T-helper 17 cell (primary cell): Measurements from ENCODE around the gene RNF167. TPM values are rescaled to one million over a fixed set of nuclear protein-coding genes. Genes with fewer than 3 reads are reported as not detected.

Experiments
- ATAC-seq: fragments of 150-1000 bp; cut with Tn5 transposase; 2 replicates; pipeline ENCODE4 v1.10.0; 2021; ENCODE audit warnings: mild to moderate bottlenecking, moderate library complexity
- DNase-seq, 3 donors: peaks; one replicate each; pipeline versions ENCODE4 v3.0.0 to v3.0.0-alpha.2; 2020 to 2021
- H3K9me3 ChIP-seq: one replicate; pipeline ENCODE4 v1.7.0; 2013; ENCODE audit warnings: low read length, mild to moderate bottlenecking; ENCODE audit not compliant: control insufficient read depth, poor library complexity, severe bottlenecking
- H3K27ac Mint-ChIP-seq: one replicate; pipeline ENCODE4 v1.8.0; 2022; ENCODE audit warnings: mild to moderate bottlenecking, moderate library complexity, mixed read lengths
- H3K27me3 Mint-ChIP-seq: one replicate; pipeline ENCODE4 v1.8.0; 2022; ENCODE audit warnings: mixed read lengths
- H3K36me3 Mint-ChIP-seq: one replicate; pipeline ENCODE4 v1.8.0; 2022; ENCODE audit warnings: low read depth, mixed read lengths
- H3K4me1 Mint-ChIP-seq: one replicate; pipeline ENCODE4 v1.8.0; 2022; ENCODE audit warnings: mild to moderate bottlenecking, mixed read lengths
- H3K4me3 Mint-ChIP-seq: one replicate; pipeline ENCODE4 v1.8.0; 2022; ENCODE audit warnings: mild to moderate bottlenecking, moderate library complexity, mixed read lengths
- total RNA-seq, 4 donors: library from RNA in 2 of 4; stranded (reverse) in 2 of 4; gene quantifications; one replicate each; pipeline ENCODE4 v1.2.3 and lab custom pipeline; 2022 to 2026

The RNF167 gene
- total RNA-seq, 2 donors from 2014 or later = 95.5 to 99.0 TPM

- H3K27ac Mint-ChIP-seq = no peak overlapping the region
- no peaks in the 10 kb centered on the region for H3K27me3 Mint-ChIP-seq
- H3K36me3 Mint-ChIP-seq = peaks cover 2% of the 10 kb centered on the region
- no peak for ATAC-seq
- no peak overlapping the region for H3K4me3 Mint-ChIP-seq
- no peak for DNase-seq
- H3K4me1 Mint-ChIP-seq = peaks cover 8% of the 10 kb centered on the region
- H3K9me3 ChIP-seq = no peaks in the 10 kb centered on the region
Observed at GRCh38 chr17:4959261-4959965, 19.3 kb downstream of the RNF167 start.

- DNase-seq (no peak), ATAC-seq (no peak)
- H3K9me3 ChIP-seq = no peaks in the 10 kb centered on the region
- peaks cover 8% of the 10 kb centered on the region for H3K4me1 Mint-ChIP-seq
- no peak overlapping the region for H3K4me3 Mint-ChIP-seq
- no peaks in the 10 kb centered on the region for H3K27me3 Mint-ChIP-seq
- peak overlapping the region; percentile 78 for H3K27ac Mint-ChIP-seq
- peaks cover 2% of the 10 kb centered on the region for H3K36me3 Mint-ChIP-seq
Observed at GRCh38 chr17:4960279-4960922, 20.3 kb downstream of the RNF167 start.

GRCh38 chr17:4965311-4965986 is 25.4 kb downstream of the RNF167 start:
- H3K27ac Mint-ChIP-seq = peak overlapping the region; percentile 14
- H3K9me3 ChIP-seq = no peaks in the 10 kb centered on the region
- no peak for DNase-seq
- no peak overlapping the region for H3K4me3 Mint-ChIP-seq
- peaks cover 2% of the 10 kb centered on the region for H3K36me3 Mint-ChIP-seq
- H3K27me3 Mint-ChIP-seq = no peaks in the 10 kb centered on the region
- ATAC-seq = no peak
- H3K4me1 Mint-ChIP-seq = peaks cover 9% of the 10 kb centered on the region

GRCh38 chr17:4966844-4967538 is 26.9 kb downstream of the RNF167 start:
- peak; percentile 77 to 89 (median 78) for DNase-seq
- no peak overlapping the region for H3K27ac Mint-ChIP-seq
- ATAC-seq = peak; percentile 87
- H3K36me3 Mint-ChIP-seq = peaks cover 3% of the 10 kb centered on the region
- H3K9me3 ChIP-seq = no peaks in the 10 kb centered on the region
- H3K4me3 Mint-ChIP-seq = no peak overlapping the region
- peaks cover 17% of the 10 kb centered on the region for H3K4me1 Mint-ChIP-seq
- H3K27me3 Mint-ChIP-seq = no peaks in the 10 kb centered on the region

DNA sequence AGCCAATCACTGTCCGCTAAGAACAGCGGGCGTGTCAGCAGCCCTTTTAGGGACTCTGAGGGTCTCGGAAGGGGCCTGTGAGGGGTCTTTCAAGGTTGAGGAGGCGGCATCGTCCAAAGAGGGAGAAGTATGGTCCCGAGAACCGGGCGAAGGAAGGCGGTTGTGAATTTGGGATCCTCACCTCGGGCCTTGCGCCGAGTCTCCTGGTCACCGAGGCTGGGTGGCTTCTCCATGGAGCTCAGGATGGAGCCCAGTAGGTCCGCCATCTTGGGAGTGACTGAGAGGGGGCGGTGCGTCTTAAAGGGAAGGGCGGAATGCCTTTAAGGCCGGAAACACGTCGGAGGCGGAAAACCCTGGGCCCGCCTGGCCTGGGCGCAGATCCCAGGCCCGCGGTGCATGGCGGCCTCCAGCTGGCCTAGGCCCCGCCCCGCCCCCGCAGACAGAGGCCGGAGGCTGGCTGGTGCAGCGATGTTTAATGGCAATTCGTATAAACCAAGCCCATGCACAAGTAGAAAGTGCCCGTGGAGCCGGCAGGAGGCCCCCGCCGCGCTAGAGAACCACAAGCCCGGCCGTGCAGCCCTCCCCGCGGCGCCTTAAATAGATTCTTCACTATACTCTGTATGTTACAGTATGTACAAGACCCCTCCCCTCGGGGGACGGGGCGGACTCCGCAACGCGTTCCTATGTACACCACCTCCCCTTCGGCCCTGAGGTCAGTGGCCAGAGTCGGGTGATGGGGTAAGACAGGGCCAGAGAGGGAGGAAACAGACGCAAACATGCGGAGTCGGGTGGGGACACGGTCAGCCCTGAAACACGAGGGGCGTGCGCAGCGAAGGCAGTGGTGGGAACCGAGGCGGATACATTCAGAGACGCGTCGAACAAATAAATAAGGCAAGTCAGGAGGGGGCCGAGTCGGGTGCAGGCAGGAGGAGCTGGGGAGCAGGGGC is 27.7 kb downstream of the RNF167 start, which contains the start of gene SPAG7:
SPAG7 (minus strand) TSS at position 279 of the 947 bp plus-strand sequence; CDS start at position 266, 13 bp downstream.
- Mint-ChIP-seq H3K4me1 (peaks cover 17% of the 10 kb centered on the region), H3K36me3 (peaks cover 3% of the 10 kb centered on the region), H3K27ac (no peak within 1 kb of the TSS), H3K4me3 (no peak within 1 kb of the TSS), H3K27me3 (no peaks in the 10 kb centered on the region)
- DNase-seq (peak; percentile 86 to 89 (median 89)), ATAC-seq (peak; percentile 74)
- no peaks in the 10 kb centered on the region for H3K9me3 ChIP-seq

DNA sequence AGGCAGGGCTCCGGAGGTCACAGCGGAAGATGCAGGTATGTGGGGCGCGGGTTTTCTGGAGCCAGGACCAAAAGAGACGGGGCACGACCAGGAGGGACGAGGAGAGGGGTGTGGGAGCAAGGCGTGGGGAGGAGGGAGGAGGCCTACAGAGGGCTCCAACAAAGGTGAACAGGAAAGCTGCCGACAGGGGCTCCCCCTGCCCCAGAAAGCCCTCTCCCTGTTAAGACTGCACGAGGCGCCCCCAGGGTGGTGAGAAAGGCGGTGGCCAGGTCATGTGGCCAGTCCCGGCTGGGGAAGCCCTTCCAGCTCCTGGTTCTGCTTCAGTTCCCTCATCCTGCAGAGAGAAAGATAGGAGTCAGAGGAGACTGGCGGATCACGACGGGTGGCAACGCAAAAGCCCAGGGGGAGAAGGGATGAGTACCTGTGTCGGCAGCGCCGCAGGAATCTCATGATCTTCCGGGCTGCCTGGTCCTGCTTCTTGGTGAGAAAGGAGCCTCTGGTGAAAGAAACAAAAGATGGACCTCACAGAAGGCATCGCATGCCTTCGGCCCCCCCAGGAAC is 28.5 kb downstream of the RNF167 start:
- H3K36me3 Mint-ChIP-seq = peaks cover 5% of the 10 kb centered on the region
- no peaks in the 10 kb centered on the region for H3K27me3 Mint-ChIP-seq
- ATAC-seq = no peak
- no peak overlapping the region for H3K4me3 Mint-ChIP-seq
- H3K4me1 Mint-ChIP-seq = peaks cover 17% of the 10 kb centered on the region
- DNase-seq = no peak
- H3K9me3 ChIP-seq = no peaks in the 10 kb centered on the region
- no peak overlapping the region for H3K27ac Mint-ChIP-seq

GRCh38 chr17:4969047-4969550 is 29.0 kb downstream of the RNF167 start:
- Mint-ChIP-seq H3K36me3 (peaks cover 5% of the 10 kb centered on the region), H3K27me3 (no peaks in the 10 kb centered on the region), H3K4me3 (no peak overlapping the region), H3K4me1 (peaks cover 18% of the 10 kb centered on the region), H3K27ac (no peak overlapping the region)
- ATAC-seq (no peak), DNase-seq (no peak)
- H3K9me3 ChIP-seq = no peaks in the 10 kb centered on the region

DNA sequence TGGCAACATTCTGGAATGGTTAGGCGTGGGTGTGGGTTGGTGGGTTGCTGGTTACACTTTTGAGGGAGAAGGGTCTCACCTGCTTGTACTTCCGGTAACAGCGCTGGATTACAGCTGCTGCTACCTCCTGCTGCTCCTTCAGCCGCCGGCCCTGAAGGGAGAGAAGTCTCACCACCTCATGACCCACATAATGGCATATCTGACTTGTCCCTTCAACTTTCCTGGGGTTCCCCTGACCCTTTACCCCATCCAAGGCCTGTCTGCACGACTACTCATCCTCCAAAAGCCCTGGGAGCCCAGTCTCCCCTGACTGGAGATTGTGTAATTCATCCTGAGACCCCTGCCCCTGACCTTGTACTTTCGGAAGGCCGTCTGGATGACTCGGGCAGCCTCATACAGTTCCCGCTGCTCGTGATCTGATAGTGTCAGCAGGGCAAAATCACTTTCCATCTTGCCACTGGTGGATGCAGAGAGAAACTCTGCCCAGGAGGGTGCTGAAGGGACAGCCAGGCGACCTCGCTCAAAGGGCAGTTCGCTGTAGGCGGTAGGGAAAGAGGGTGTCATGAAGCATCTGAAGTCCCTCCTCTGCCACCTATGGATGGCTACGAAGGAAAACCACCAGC is 29.6 kb downstream of the RNF167 start:
- no peak for ATAC-seq
- Mint-ChIP-seq H3K27me3 (no peaks in the 10 kb centered on the region), H3K4me3 (no peak overlapping the region), H3K27ac (no peak overlapping the region), H3K4me1 (peaks cover 17% of the 10 kb centered on the region), H3K36me3 (peaks cover 5% of the 10 kb centered on the region)
- no peak for DNase-seq
- no peaks in the 10 kb centered on the region for H3K9me3 ChIP-seq

GRCh38 chr17:4970273-4970672 is 30.2 kb downstream of the RNF167 start:
- H3K27ac Mint-ChIP-seq = no peak overlapping the region
- ATAC-seq (no peak), DNase-seq (no peak)
- peaks cover 21% of the 10 kb centered on the region for H3K4me1 Mint-ChIP-seq
- H3K36me3 Mint-ChIP-seq = peaks cover 9% of the 10 kb centered on the region
- H3K9me3 ChIP-seq = no peaks in the 10 kb centered on the region
- H3K4me3 Mint-ChIP-seq = no peak overlapping the region
- H3K27me3 Mint-ChIP-seq = no peaks in the 10 kb centered on the region

GRCh38 chr17:4971826-4972225 is 31.8 kb downstream of the RNF167 start:
- no peaks in the 10 kb centered on the region for H3K9me3 ChIP-seq
- DNase-seq (no peak), ATAC-seq (no peak)
- Mint-ChIP-seq H3K4me3 (no peak overlapping the region), H3K27ac (no peak overlapping the region), H3K4me1 (peaks cover 18% of the 10 kb centered on the region), H3K27me3 (no peaks in the 10 kb centered on the region), H3K36me3 (peaks cover 14% of the 10 kb centered on the region)

DNA sequence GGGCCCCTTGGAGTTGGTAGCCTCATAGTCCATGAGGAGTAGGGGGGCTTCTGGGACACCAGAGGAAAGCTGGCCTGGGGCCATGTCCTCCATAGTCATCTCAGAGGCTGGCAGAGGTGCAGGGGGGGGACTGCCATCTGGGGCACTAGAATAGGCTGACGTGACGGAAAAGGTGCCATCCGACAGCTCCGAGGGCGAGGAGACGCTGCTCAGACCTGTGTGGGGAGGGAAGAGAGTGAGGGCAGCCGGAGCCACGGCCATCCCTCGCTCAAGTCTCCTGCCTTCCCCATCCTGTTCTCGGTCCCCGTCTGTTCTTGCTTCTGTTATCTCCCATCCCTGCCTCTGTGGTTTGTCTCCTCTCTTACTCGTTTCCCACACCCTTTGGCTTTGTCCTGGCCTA is 32.3 kb downstream of the RNF167 start:
- H3K27ac Mint-ChIP-seq = no peak overlapping the region
- peaks cover 14% of the 10 kb centered on the region for H3K36me3 Mint-ChIP-seq
- no peaks in the 10 kb centered on the region for H3K9me3 ChIP-seq
- H3K4me3 Mint-ChIP-seq = no peak overlapping the region
- H3K27me3 Mint-ChIP-seq = no peaks in the 10 kb centered on the region
- DNase-seq (no peak), ATAC-seq (no peak)
- H3K4me1 Mint-ChIP-seq = peaks cover 18% of the 10 kb centered on the region
